ENCODE results near the gene SYNM.
"Not testable (repeated sequence)": the region's sequence is repeated elsewhere in the genome, so short reads cannot be mapped to it uniquely, and the experiment has no call there.

The SYNM gene

DNA sequence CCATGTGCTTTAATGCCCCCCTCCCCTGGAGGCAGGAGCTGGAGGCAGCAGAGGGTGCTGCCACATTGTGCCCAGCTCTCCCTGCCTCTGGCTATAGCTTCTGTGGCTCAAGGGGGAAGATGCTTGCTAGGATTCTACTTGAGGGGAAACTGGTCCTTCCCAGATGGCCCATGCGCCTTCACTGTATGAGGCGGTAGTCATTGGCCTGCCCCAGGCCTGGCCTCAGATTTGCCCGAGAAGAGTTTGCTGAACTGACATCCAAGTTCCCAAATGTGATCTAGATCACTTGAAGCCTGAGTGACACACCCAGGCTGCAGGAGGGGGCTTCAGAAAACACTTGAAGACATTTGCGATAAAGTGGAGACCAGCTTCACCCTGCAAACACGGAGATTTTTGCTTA is 4.1 kb downstream of the SYNM start:
- no peak for DNase-seq

DNA sequence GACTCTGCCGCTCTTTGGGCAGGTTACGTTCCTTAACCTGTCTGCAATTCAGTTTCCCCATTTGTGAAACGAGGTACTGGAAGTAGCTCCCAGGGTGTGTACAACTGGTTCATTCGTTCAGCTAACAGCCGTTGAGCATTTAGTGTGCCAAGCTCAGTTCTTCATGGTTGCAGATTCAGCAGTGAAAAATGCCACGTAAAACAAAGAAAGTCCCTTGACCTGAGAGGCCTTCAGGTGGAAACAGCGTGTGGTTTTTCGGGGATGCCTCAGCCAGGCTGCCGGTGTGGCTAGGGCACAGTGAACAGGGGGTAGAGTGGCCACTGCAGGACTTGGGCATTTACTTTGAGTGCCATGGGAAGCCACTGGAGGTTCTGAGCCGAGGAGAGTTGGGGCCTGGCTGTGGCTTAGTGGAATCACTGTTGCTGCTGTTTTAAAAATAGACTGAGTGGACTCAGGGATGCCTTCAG is 4.7 kb downstream of the SYNM start:
- no peak for DNase-seq

DNA sequence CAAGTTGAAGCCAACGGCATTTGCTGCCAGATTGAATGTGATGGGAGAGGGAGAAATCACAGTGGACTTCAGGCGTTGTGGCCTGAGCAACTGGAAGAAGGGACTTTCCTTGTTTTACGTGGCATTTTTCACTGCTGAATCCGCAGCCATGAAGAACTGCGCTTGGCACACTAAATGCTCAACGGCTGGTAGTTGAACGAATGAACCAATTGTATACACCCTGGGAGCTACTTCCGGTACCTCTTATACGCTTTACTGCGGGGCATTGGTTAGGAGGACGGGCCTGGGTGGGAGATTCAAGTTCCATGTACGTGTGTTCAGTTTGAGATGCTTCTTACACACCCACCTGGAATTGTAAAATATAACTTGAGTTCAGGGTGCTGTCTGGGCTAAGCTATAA is 5.2 kb downstream of the SYNM start:
- no peak for DNase-seq

DNA sequence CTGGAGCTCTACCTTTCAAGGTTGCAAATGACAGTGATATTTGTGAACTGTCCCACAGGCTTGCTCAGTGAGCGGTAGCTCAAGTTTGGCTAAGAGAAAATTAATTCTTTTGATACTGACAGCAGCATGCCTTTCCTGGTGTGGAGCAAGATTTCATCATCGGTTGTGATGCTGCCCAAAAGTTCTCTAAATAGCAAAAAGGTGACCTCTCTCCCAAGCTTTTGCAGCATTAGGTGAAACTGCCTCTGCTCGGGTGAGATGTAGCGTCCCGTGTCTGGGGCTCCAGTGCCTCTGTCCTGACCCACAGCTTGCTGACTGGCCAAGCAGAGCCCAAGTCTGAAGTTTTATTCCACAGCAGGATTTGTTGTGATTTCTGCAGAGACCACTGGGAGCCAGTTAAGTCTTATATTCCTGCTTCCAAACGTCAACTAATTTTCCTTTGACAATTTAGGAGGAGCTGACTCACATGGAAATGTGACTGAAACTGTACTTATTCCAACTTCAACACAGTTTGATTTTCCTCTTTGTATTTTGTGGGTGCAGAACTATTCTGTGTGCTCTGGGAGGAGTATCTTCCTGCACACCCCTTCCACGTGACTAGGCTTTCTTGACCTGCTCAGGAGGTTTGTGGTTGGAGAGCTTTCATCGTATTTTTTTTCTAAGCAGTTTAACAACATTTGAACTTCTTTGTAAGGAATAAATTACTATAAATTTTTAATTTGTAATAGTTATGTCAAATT is 5.9 kb downstream of the SYNM start:
- DNase-seq = no peak

DNA sequence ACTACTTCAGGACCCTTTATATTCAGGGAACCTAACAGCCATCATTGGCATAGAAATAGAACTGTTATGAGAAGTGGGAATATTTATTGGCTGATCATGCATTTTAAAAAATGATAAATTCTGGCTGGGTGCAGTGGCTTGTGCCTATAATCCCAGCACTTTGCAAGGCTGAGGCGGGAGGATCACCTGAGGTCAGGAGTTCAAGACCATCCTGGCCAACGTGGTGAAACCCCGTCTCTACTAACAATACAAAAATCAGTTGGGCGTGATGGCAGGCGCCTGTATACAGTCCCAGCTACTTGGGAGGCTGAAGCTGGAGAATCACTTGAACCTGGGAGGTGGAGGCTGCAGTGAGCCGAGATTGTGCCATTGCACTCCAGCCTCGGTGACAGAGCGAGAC is 6.8 kb downstream of the SYNM start:
- not testable (repeated sequence) for DNase-seq

DNA sequence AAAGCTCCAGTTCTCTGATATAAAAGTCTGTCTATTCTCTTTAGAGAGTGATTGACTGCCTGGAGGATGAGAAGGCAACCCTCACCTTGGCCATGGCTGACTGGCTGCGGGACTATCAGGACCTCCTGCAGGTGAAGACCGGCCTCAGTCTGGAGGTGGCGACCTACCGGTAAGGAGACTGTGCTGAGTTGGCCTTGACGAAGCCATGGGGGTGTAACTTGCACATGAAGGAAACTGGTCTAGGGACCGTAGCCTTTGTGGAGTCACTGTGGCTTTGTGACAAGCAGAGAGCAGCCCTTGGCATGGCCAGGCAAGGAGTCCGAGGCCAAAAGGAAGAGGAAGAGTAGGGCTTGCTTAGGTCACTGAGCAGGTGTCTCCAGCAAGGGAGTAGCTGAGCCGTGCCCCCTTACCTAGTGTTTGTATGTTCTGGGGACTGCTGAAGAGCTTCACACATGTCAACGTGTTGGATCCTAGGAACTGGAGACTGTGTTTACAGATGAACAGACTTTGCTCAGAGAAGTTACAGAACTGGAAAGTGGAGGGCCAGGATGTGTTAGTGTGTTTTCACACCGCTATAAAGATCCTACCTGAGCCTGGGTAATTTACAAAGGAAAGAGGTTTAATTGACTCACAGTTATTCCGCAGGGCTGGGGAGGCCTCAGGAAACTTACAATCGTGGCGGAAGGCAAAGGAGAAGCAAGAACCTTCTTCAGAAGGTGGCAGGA is 8.8 kb downstream of the SYNM start:
- DNase-seq = no peak

DNA sequence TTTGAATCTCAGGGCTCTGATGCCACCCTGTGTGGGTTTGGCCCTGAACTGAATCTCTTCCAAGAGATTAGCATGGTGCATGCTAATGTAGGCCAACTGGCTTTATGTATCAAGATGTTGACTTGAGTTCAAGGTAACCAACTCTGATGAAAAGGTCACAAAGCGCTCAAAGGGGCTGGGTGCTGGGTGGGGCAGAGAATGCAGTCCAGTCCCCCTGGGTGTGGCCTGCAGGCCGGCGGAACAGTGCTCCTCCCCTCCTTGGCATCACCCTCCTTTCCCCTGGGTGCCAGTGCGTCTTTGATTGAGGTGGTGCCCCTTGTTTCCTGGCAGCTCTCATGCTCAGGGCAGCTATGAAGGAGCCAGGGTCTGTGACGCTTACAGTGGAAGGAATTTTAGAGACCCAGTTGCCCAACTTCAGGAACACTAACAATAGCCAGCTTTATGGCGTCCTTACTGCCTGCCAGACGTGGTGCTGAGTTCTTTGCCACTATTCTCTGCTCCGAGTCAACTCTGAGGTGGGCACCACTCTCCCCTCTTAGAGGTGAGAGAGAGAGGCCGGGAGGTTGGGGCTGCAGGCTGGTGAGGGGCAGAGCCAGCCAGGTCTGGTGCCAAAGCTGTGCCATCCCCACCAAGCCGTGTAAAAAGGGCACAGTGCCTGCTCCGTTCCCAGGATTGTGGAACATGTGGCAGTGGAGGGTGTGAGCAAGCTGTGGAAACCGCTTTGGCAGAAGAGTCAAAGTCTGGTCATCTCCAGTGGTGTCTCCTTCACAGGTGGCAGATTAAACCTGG is 9.8 kb downstream of the SYNM start:
- DNase-seq = no peak

DNA sequence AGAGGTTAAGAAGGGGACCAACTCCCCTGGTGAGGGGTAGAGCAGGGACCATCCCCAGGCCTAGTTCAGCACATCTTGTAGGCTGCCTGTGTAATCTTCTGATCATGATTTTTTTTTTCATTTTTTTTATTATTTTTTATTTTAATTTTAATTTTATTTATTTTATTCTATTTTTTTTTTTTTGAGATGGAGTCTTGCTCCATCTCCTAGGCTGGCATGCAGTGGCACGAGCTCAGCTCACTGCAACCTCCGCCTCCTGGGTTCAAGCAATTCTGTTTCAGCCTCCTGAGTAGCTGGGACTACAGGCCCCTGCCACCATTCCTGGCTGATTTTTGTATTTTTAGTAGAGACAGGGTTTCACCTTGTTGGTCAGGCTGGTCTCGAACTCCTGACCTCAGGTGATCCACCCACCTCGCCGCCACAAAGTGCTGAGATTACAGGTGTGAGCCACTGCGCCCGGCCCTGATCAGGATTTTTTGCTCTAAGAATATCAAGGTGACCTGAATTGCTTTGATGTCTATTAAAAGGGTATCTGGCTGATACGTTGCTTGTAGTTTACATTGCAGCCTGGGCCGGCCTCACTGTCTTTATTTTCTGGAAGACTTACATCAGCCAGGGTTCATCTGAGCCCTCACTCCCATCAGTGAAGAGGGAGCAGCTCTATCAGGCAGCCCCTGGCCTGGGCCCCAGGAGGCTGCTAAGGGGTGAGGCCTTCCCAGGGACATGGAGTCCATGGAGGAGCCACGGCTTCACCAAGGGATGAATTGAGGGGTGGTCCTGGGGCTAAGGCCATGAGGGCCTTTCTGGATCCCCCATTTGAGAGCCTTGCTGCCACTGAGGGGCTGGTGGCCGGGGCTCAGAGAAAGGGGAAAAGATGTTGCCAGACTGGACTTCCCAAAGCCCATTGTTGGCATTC is 10.7 kb downstream of the SYNM start:
- DNase-seq = no peak

DNA sequence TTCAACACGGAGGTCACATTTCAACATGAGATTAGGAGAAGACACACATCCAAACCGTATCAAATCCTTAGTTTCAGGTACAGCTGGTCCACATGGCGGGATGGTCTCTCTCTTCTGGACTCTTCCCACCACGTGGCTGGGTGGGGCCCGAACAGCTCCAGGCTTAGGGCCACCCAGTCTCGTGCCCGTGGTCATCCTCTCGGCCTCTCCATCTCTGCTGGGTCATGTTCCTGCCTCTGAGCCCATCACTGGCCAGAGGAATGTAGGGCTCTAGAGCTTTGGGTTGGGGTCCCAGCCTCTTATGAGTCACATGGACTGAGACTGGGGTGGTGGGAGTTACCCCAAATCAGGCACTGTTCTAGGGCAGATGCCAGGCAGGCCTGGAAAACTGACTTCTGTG is 12.2 kb downstream of the SYNM start:
- no peak for DNase-seq

DNA sequence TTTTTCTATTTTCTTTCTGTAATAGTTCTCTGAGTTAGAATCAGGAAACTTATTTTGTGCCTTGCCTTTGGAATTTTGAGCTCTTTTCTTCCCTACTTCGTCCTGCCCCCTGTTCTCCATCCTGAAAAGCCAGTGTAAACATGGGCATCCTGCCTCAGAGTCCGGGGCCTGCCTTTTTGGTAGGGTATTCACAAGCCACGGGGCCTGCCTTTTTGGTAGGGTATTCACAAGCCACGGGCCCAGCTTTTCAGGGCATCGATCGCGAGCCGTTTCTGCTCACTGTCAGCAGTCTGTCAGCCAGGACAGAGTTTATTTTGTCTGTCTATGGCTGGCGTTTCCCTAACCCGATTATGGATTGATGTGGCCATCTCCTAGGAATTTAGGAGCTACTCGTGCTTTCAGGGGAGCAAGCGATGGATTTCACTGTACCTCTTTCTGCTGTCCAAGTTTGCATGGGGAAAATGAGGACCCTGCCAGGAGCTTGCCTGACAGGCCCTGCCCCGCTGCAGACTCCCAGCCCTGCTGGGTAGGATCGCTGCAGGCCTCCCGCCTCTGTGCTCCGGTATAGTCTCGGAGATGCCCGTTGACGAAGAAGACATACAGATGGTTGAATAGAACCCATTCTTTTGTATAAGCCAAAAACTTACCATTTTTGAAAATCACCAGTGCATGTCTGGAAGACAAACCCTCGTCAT is 12.8 kb downstream of the SYNM start:
- DNase-seq = no peak

DNA sequence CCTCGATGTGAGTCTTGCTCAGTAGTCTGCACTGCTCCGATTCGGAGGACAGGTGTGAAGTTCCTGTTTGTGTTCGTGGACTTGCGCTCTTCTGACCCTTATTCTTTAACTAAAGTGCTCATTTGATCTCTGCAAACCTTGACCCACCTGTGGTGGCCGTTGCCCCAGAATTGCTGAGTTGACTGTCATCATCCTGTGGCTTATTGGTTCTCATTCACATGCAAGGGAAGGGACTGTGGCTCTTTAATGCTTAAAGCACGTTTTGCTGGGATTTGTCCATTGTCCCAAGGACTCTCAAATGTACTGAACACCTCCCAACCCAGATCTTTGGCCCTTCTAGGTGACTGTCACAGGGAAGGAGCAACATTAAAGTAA is 13.4 kb downstream of the SYNM start:
- DNase-seq = no peak

DNA sequence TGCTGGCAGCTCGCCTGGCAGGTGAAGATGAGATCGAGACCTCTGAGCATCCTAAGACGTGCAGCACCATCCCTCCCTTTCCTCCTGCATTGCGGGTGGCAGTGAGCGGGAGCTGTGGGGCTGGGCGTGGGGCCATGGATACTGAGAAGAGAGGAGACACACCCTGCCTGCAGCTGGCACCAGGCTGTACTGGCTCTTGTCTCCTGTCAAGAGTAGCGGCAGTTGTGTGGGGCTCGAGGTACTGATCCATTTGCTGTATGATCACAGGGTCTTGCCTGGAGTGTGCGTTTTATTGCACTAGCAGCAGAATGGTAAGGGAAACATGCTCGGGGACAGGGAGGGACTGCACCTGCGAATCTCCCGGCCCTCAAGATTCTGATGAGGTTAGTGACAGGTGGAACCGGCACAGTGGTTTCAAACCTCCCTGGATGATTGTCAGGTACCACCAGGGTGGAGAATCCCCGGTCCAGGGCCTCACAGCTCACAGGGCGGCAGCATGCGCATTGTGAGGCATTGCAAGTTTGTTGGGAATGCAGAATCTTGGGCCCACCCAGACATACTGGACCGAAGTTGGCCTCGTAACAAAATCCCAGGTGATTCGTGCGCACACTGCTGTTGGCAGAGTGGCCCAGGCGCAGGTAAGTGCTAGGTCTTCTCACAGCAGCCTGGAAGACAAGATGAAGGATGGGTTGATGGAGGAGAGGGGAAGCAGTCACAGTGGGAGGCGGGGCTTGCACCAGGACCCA is 14.1 kb downstream of the SYNM start:
- no peak for DNase-seq

DNA sequence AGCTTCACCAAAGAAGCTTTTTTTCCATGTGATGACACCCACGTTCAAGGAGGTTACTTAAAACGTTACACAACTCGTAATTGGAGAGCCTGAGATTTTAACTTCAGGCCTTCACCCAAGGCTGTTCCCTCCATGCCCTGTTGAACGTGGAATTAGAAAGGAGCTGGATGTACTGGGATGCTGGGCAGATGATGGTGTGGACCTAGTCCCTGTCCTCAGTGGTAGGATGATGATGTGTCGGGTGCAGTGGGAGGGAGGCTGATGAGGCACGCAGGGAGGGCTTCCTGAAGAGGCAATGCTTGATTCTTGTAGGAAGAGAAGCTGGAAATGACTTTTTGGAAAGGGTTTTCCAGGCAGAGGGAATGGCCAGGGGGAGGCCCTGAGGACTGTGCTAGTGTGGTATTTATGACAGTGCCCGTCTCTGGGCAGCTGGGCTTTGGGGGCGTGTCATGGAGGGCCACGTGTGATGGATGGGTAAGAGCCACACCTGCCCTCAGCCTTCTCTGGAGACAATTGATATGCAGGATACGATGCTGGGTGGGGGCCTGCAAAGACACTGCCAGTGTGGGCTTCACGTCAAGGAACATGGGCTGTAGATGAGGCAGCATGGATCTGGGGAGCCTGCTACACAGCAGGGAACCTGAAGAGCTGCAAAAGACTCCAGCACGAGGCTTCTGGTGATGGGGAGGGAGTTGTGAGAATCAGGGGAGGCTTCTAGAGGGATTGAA is 15.3 kb downstream of the SYNM start:
- no peak for DNase-seq

DNA sequence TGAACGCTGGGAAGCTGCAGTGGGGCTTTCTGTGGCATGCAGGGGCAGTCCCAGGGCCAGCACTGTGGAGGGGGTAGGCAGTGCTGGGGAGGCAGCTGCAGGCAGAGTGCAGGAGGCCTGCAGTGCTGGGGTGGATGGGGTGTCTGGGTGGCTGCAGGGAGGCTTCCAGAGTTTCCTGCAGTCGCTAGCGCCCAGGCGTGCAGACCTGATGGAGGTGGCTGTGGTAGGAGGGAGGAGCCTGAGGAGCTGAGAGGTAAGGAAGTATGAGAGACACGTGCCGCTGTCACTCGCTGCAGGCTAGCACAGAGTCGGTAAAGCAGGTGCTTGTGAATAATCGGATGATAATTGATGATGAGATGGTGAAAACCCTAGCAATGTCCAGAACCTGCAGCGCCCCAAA is 16.3 kb downstream of the SYNM start:
- no peak for DNase-seq

DNA sequence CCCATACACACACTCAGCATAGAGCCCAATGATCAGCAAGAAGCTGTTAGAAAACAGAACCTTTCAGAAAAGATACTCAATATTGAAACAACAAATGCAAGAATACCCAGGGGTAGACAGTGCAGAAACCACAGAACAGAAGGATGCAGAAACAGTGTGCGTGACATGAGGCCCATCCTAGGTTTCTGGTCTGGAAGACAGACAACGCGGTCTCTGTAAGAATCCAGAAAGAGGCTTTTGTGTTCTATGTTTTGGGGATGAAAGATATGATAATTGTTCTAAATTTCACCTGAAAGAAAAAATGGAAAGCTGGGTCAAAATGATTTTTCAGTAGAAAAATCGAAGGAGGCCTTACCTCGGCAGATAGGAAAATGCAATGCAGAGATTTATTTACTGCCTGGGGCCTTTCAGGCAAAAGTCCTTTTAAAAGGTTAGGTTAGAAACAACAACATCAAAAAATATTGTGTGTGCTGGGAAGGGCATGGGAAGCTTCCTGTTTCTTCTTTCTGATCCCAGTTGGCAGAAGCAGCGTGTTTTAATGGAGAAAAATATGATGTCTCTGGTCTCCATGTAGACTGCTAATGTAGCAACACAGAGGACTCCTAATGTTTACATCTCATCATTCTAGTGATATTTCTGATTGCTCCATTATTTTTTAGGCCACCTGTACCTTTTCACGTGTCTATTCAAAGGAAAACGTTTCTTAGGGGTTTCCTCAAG is 17.0 kb downstream of the SYNM start:
- DNase-seq = no peak

DNA sequence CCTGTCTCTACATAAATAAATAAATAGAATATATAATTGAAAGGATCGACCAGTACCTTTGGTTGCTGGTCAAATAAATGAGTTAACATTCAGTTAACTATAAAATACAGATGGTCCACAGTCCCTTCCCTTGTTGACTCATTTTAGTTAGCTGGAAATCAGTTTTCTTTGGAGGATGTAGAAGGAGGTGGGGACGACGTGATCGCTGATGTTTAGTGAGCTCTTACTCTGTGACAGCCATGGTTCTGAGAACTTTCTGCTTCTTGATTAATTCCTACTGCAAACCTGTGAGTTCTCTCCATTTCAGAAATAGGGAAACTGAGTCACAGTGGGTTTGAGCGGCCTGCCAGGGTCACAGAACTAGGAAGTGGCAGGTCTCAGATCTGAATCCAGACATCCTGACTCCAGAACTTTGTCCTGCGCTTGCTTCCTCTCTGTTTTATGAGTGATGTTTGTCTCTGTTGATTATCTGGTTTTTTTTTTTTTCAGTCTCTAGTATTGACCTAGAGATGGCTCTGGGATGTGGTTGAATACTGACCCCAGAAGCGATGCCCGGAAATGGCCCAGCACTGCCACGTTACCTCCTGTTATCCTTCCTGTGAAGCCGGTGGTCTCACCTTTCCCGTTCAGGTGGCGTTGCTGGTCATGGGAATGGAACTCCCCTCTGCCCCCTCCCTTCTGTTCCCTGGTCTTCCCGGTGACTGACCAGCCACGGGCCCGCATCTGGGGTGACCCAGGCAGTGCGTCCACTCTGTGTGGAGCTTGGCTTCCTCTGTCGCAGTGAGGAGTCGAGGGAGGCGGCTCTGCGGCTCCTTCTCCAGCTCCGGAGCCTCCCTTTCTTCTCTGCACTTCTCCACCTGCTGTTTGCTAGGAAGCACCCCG is 18.2 kb downstream of the SYNM start:
- no peak for DNase-seq

DNA sequence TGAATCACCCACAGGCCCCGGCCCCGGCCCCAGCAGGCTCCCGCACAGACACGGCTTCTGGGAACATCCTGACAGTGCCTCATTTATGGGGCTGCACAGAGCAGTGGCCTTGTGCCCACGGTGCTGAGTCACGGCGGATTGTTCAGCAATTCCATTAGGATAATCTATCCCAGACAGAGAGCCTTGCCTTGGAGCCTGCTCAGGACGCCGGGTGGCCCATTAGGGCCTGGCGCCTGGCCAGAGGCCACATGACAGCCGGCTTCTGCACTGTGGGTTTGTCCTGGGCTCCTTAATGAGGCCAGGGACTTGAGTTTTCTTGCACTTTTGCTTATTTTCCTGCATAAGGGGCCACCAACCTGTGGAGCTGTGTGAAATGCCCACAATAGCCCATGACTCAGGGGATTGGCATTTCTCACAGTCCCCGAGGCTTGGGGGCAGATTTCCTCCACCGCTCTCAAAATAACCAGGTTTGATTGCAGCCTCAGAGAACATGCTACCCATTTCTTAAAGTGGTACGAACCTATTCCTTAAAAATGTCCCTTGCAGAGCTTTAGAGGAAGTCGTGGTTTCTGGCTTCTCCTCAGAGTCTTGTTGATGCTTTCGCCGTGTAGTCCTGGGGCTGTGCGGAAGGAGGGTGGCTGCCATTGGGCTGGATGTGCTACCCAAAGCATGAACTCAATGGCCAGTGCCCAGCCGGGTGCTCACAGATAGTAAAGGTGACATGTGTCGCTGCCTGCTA is 19.0 kb downstream of the SYNM start:
- DNase-seq = no peak

DNA sequence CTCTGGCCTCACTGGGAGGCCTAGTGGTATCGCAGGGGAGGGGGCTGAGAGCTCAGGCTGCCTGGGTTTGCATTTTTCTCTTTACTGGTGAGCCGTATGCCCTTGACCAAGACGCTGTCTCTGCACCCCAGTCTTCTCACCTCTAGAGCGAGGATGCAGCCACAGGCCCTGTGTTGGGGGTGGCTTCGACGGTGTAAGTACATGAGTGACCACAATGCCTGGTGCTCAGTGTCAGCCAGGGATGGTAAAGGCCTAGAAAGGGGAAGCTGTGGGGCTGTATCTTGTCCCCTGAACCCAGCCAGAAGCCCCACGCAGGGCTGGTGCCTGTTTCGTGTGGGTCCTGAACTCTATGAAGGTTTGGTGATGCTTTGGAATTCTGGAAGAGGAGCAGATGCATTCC is 19.8 kb downstream of the SYNM start:
- no peak for DNase-seq
